ENCODE results near the gene PWWP2B. TPM values are rescaled to one million over a fixed set of nuclear protein-coding genes. Genes with fewer than 3 reads are reported as not detected.

The PWWP2B gene
- total RNA-seq, 1 donor from 2014 or later: 25.2 TPM

- Histone ChIP-seq H3K36me3 (no peaks in the 10 kb centered on the region), H3K9me3 (no peaks in the 10 kb centered on the region), H3K4me1 (peaks cover 66% of the 10 kb centered on the region), H3K4me3 (peak overlapping the region; percentile 75), H3K27me3 (ENCODE audit: low read depth) (no peaks in the 10 kb centered on the region), H3K27ac (peak overlapping the region; percentile 89)
- intact Hi-C loops (cut with DNase I): no loop called here
- DNase-seq: peak; percentile 73
- peak; percentile 1 to 11 for ATAC-seq
- no peak for TF ChIP-seq CTCF (IDR thresholded peaks at IDR 0.05)
Measured at GRCh38 chr10:132397671-132398565, 918 bp downstream of the PWWP2B start.

DNA sequence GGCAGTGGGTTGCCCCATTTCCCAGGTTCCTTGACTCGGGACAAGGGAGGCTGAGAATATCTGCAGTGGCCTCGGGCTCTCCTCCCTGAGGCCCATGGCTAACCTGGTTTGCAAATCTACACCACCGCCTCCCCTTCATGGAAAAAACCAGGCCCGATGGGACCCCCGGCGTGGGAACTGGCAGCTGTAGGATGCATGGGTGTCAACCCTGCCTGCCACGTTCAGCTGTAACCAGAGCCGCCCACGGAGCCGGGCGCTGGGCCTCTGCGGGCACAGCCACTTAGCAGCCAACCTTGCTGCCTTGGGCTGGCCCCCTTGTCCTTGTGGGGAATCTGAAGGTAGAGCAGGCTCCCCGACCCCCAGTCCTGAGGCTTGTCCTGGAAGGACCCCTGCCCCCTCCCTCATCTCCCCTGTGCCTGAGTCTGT, 1.6 kb downstream of the PWWP2B start:
- no peaks in the 10 kb centered on the region for H3K9me3 ChIP-seq
- peaks cover 66% of the 10 kb centered on the region for H3K4me1 ChIP-seq
- DNase-seq: peak; percentile 54
- H3K36me3 ChIP-seq: no peaks in the 10 kb centered on the region
- no peak for TF ChIP-seq CTCF (IDR thresholded peaks at IDR 0.05)
- H3K27ac ChIP-seq: peak overlapping the region; percentile 89
- no peak for ATAC-seq
- peak overlapping the region; percentile 75 for H3K4me3 ChIP-seq
- H3K27me3 ChIP-seq (ENCODE audit: low read depth): no peaks in the 10 kb centered on the region
- intact Hi-C loops (cut with DNase I): no loop called here

- H3K27ac ChIP-seq: peak overlapping the region; percentile 80
- no peak for ATAC-seq
- peaks cover 66% of the 10 kb centered on the region for H3K4me1 ChIP-seq
- no peak for TF ChIP-seq CTCF (IDR thresholded peaks at IDR 0.05)
- no peak overlapping the region for H3K4me3 ChIP-seq
- no peaks in the 10 kb centered on the region for H3K36me3 ChIP-seq
- H3K27me3 ChIP-seq (ENCODE audit: low read depth): no peaks in the 10 kb centered on the region
- DNase-seq: peak; percentile 50
- intact Hi-C loops (cut with DNase I): no loop called here
- no peaks in the 10 kb centered on the region for H3K9me3 ChIP-seq
Measured at GRCh38 chr10:132399117-132400035, 2.4 kb downstream of the PWWP2B start.

DNA sequence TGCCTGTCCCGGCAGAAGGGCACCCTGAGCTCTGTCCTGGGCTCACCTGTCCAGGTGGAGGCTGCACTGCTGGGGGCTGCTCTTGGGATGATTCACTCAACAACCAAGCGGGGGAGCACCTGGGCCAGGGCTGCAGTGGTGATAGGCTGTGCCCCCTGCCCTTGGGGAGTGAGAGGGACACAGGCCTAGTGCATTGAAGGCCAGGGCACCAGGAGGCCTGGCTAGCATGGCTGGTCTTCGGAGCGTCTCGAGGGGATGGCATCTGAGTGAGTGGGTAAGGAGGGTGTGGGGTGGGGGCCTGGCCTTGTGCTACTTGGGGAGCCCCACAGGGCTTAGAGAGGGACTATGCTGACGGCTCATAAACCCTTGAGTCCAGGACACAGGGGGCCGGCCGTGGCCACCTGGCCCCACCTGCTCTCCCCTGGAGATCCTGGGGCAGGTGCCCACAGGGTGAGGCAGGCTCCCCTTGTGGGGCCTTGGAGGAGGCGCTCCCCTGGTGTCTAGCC, 3.1 kb downstream of the PWWP2B start:
- TF ChIP-seq CTCF (IDR thresholded peaks at IDR 0.05): no peak
- DNase-seq: peak; percentile 42
- Histone ChIP-seq H3K36me3 (peaks cover 4% of the 10 kb centered on the region), H3K9me3 (no peaks in the 10 kb centered on the region), H3K4me1 (peaks cover 61% of the 10 kb centered on the region), H3K27me3 (ENCODE audit: low read depth) (no peaks in the 10 kb centered on the region), H3K27ac (peak overlapping the region; percentile 80), H3K4me3 (peak overlapping the region; percentile 6)
- no peak for ATAC-seq
- intact Hi-C loops (cut with DNase I): no loop called here

DNA sequence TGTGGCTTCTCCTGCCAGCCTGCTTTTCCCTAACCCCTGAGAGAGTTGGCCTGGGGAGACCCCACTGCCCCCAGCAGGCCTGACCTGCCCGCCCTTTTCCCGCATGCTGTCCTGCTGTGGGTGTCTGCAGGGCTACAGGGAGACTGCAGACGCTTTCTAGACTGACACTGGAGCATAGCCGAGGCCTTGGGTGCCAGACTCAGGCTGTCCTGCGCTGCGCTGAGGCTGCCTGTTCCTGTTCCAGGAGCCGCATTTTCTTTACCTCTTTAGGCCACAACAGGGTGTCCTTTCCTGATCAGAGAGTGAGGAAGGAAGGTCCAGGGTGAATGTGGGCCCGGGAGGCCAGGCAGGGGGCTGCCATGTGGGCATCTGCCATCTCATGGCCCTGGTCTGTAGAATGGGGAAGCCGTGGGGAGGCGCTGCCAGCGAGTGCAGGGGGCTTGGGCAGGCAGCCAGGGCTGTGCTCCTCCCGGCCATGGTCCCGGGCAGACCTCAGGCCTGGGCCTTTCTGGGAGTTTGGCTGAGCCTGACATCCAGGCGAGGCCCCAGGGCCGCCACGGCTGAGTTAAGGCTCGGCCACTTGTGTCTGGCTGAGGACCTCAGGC, 3.6 kb downstream of the PWWP2B start:
- Histone ChIP-seq H3K27me3 (ENCODE audit: low read depth) (no peaks in the 10 kb centered on the region), H3K27ac (peak overlapping the region; percentile 80), H3K4me3 (peak overlapping the region; percentile 6), H3K4me1 (peaks cover 56% of the 10 kb centered on the region), H3K36me3 (peaks cover 10% of the 10 kb centered on the region), H3K9me3 (no peaks in the 10 kb centered on the region)
- TF ChIP-seq CTCF (IDR thresholded peaks at IDR 0.05): no peak
- intact Hi-C loops (cut with DNase I): no loop called here
- ATAC-seq (no peak), DNase-seq (peak; percentile 58)
